HPDE6-E6E7 (cell line): Measurements from ENCODE around the gene IL18R1.

ENCODE experiments used
- DNase-seq: peaks from one replicate; pipeline ENCODE4 v3.0.0; 2011; ENCODE audit warnings: missing footprints; ENCODE audit errors: extremely low spot score

The IL18R1 gene

DNA sequence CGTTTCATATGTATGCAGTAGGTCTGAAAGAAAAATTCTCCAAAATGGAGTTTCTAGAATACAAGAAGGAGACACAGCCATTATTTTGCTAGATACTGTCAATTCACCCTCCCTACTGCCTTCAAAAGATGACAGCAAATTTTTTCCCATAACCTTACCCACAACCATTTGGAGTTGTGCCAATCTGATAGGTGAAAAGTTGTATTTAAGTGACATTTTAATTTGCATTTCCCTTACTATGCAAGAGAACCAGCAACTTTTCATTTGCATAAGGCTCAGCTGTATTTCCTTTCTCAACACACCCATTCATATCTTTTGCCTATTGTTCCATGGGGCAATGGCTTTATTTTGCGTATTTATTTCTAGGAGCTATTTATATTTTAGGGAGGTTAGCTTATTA lies 36.0 kb downstream of the IL18R1 start:
- no peak for DNase-seq

DNA sequence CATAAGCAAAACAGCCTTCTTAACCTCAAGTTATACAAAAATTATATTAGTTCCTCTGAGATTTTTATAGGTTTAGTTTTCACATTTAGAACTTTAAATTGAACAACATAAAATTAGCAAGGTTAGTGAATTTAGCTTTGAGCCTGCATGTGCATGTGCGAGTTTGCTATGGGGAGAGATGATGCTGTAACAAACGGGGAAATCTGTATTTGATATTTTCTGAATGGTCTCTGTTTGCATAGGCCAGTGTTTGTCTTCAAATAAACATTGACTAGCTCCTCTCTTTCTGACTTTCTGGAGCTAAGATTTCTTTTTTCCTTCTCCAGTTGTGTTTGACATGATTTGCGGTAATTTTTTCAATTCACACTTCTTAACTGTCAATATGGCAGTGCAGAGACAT lies 36.5 kb downstream of the IL18R1 start:
- DNase-seq: no peak

DNA sequence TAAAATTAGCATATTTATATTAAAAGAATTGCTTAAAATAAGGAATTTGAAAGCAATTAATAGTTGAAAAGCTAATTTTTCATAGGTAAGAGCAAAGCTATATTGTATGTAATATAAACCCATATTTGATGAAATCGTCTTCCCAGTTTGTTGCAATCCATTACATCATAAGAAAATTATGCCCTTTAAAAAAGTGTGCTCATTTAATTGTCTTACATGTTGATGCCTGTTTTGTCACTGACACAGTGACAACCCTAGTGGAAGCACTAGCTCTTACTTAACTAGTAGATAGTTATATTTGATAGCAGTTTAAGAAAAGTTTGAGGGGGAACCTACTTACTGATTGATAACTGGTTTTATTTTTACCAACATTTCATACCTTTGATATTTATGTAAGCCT lies 37.3 kb downstream of the IL18R1 start:
- DNase-seq: no peak

DNA sequence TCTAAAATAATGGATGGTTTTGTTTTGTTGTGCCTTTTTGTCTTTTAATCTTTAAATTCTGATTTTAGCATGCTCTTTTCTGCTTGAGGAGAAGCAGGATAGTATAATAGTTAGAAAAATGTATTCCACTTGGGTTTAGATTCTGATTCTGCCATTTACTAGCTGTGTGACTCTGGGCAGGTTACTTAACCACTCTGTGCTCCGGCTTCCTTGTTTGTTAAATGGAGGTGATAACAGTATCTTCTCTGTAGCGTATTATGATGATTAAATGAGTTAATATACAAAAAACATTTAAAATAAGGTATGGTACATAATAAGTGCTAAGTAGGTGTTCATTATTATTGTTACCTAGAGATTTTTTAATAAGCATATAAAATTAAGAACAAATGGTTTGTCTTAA lies 40.4 kb downstream of the IL18R1 start:
- no peak for DNase-seq

DNA sequence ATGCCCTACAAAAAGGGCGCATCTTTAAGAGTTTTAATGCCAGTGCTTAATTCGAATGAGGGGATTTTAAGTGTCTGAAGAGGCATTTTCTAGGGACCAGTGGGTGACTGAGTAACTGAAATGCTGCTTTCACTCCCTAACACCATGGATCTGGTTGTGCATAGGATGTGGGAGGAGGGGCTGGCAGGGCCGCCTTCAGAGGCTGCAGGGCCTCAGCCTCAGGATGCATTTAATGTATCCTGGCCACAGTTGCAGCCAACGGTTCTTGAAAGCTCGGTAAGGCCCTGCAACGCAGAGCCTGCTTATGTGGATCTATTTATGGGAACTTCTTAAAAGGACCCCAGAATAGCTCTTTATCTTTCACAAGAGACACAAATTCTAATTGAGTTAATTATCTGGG lies 41.6 kb downstream of the IL18R1 start:
- no peak for DNase-seq

DNA sequence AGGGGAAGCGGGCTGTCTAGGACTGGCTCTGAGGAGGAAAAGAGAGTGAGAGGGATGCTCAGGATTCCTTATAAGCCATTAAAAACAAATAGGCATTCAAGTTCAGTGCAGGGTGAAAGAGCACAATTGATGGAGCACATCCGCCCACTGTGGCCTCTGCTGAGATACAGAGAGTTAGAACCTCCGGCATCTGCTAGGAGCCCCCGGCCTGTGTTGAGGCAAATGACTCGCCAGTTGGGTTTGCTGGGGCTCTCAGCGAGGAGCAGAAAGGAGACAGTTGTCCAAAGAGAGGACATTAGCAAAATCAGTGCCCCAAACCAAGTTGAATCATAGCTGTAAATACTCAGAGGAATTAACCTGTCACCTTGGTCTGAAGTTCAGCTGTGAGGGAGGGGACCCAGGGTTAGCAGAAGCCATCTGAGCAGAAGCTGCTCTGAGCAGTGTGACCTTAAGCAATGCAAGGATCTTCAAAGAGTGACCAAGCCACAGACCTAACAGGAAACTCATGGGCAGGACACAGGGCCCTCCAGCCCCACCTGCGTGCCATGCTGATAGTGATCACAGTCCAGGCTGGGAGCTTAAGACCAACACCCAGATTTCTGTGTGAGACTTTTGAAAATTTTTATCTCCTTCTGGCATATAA lies 44.0 kb downstream of the IL18R1 start:
- DNase-seq: no peak

DNA sequence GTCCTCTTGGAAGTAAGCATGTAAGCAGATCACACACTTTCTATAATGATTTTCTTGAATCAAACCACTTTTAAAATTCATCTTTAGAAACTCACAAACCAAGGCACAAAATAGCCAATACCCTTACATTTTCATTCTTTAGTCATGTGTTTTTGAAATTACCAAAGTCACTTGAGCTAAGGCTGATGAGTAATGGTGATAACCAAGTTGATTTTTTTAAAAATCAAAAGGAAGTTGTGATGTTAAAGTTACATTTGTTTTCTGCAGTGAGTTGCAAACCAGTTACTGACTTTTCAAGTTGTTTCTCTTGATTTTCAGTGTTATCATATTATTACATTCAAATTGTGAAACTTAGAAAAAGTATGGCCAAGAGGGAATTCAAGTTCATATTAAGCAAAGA lies 45.9 kb downstream of the IL18R1 start:
- DNase-seq: no peak

DNA sequence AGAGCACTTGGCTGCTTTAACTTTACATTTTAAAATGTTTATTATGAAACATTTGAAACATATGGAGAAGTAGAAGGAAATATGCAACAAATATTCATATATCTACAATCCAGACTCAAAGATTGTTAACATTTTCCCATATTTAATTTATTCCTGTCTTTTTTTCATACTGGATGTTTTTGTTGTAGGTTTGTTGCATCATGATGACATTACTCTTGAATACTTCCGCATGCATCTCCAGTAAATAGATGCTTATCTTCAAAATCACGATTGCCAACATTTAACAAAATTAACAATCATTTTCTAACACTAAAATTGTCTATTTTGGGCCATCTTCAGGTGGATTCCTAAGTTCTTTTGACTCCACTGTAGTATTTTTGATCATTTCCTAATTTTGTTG lies 46.3 kb downstream of the IL18R1 start:
- DNase-seq: no peak

DNA sequence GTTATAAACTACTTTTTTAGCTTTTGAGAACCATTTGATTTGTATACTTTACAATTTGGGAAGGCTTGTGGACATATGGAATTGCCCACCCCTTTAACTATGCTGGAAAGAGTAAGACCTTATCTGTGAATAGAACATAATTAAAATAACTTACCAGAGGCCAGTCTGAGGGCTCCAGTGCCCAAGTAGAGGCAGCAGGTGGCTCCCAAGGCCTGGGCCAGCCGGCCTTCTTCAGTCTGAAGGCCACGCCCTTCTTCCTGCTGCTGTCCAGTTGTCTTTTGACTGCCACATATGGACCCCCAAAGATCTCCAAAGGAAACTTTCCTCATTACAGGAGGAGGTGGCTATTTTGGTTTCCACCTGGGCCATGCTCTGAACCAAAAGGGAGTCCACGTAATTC lies 55.4 kb downstream of the IL18R1 start:
- no peak for DNase-seq

DNA sequence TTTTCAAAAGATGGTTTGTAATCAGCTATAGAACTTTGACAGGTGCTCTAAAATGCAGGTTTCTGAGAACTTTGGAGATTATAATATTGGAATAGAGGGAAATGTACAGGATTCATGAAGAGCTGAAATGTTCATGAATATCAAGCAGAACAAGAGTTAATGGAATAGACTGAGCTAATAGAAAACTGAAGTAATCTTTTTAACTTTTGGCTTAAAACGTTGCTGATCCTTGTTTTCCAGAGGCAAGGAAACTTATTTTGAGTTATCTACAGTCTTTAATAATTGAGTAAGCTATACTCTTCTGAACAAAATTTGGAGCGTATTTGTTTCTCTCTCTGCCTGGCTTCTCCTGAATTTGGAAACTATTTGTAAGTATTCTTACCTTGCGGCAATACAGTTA lies 56.6 kb downstream of the IL18R1 start:
- no peak for DNase-seq

DNA sequence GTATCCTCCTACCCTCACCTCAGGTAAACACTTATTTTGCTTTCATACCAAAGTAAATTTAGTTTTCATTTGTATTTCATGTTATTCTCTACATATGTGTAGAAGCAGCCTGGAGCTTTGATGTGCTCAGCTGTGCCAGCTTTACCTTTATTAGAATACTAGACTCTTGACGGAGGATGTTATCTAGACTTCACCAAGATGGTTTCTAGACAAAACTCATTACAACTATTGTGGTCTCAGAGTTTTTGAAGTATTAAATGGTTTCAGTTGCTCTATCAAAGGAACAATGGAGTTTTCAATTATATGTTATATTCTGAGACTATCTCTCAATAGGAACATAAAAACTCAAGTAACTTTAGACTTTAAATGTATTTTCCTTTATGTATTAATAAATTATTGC lies 62.4 kb downstream of the IL18R1 start:
- DNase-seq: no peak

DNA sequence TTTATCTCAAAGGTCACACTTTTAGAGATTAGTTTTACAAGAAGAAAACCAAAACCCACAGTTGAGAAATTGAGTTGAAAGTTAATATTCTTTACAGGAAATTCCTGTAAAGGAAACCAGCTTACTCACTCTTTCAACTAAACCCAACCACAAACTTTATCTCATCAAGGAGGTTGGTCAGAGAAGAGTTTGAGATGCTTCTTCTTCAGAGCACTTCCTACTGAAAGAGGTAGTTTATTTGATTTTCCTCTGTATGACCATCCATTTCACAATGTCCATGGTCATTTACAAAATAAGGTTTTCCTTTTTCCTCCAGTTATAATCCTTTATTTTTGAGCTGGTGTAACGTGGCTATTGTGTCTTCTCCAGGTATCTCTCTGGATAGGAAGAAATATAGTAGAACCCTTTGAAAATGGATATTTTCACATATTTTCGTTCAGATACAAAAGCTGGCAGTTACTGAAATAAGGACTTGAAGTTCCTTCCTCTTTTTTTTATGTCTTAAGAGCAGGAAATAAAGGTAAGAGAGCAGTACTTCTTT lies 62.9 kb downstream of the IL18R1 start:
- DNase-seq: no peak

DNA sequence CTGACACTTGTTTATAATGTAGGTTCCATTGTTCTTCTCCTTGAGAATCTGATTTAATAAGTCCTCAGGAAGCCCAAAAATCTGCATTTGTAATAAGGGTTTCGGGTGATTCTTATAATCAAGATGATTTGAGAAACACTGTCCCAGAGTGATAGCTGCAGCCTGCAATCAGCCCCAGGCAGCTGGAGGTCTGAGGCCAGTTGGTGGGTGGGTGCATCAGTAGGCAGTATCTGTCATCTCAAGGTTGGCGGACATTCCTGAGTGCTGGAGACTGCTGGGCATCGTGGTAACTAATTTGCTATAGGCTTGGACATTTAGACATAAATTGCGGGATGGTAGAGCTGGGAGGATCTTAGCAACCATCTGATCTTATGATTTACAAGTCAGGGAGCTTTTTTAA lies 64.7 kb downstream of the IL18R1 start:
- DNase-seq: no peak

DNA sequence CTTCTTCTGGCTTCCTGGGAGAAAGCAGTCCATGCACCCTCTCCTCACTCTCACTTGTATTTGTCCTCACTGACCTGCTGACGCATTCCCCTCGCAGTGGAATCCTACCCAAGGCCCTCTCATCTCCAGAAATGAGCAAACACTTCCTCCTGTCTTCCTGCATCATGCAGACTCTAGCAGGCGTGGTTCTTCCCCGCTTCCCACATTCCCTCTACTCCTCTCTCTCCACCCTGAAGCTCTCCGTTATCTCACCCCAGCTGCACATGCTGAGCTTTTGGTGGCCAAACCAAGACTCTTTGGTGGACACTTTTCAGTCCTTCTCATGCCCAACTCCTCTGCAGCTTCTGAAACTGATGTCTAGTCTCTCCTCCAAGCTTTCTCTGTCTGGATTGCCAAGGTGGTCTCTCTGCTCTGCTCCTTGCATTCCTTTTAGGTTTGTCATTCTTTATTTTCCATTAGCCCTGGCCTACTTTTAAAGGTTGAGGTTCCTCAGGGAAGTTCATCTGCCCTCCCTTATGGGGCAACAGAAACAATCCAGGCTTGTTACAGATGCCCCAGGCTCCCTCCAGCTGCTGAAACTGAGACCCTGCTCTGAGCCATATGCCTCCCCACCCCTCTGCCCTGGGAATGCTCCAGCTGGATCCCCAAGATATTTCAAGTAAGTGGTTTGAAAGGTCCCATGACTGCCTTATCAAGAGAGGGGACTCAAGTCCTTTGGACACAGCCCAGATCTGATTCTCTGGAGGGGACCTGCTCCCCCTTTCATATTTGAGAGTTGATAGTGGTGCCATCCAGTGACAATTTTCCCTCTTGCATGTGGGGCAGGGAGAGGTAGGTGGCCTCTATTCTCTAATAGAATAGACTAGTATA lies 66.5 kb downstream of the IL18R1 start:
- no peak for DNase-seq

DNA sequence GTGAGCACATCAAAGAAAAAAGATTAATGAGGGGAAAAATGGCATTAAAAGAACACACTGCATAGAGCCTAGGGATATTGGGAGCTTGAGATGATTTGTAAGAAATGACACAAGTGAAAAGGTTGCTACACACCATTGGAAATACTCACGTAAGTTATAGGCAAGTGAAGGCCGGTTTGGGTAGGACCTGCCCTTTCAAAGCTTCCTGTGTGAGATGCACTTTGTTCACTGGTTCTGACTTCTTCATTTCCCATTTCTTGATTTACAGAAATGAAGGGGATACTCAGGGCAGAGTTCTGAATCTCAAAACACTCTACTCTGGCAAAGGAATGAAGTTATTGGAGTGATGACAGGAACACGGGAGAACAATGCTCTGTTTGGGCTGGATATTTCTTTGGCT lies 67.3 kb downstream of the IL18R1 start, which contains the start of gene IL18RAP:
Gene IL18RAP (plus strand): TSS at position 251 of the 400 bp plus-strand sequence. CDS start 118 bp downstream, at position 369.
- DNase-seq: no peak

DNA sequence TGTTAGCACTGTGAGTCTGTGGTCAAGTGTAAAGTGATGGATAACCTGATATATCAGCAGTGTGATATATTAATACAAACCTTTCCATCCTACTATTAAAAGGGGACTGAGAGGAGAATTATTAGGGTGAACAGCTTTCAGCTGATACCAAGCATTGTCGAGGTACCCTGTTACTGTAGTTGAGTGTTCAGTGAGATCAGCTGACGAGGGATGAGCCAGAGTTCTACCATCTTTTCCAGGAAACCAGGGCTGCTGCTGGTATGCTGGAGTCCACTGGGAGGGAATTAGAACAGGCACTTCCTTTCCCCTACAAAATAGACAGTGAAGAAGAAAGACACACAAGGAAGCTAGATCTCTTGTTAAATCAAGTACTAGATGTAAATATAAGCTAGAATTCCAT lies 67.8 kb downstream of the IL18R1 start:
- DNase-seq: no peak

DNA sequence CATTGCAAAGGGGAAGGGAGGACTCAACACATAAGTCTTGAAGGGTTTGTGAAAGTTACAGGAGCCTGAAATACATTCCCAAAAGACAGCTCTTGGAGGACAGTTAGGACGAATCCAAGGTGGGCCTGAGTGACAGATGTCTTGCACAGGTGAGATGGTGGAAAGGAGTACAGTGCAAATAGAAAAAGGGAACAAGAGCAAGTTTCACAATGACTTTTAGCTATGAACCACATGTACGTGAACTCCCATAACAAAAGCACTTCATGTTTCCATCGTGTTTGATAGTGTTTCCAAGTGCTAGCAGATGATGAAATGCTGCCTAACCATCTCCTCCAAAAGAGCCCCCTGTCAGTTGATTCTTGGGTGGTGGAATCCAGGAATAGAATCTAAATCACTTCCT lies 69.2 kb downstream of the IL18R1 start:
- DNase-seq: no peak

DNA sequence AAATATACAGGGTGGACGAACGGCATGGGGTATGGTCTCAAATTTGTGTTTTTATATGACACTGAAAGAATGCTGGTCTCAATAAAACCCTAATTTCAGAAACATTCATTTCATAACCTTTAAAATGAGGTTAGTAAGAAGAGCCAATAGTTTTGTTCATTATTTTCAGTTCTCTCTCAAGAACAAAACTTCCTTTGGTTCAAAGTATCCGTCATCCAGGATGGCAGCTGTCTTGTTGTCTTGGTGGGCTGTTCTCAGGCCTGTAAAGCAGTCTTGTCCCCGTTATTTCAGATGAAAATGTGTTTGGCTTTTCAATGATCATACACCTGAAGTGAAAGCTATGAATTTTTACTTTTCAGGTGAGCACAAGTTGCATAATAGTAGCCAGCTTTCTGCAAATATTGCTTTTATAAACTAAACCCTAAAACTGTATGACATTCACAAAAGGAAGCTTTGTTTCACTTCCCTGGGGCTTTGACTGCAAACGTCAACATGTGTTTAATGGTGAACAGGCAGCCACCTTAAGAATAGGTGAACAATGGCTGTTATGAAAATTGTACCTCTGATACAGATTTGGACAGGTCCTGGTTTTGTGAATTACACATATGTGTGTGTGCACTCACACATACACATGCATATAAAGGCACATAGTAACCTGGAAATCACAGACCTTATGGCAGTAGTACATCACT lies 70.0 kb downstream of the IL18R1 start:
- DNase-seq: no peak

DNA sequence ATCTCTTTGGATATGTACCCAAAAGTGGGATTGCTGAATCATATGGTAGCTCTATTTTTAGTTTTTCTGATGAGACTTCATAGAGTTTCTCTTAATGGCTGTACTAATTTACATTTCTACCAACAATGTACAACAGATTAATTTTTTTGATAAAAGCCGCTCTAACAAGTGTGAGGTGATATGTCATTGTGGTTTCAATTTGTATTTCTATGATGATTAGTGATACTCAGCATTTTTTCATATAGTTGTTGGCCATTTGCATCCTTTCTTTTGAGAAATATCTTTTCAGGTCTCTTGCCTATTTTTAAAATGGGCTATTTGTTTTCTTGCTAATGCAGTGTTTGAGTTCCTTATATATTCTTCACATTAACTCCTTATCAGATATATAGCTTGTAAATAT lies 71.7 kb downstream of the IL18R1 start:
- DNase-seq: no peak

DNA sequence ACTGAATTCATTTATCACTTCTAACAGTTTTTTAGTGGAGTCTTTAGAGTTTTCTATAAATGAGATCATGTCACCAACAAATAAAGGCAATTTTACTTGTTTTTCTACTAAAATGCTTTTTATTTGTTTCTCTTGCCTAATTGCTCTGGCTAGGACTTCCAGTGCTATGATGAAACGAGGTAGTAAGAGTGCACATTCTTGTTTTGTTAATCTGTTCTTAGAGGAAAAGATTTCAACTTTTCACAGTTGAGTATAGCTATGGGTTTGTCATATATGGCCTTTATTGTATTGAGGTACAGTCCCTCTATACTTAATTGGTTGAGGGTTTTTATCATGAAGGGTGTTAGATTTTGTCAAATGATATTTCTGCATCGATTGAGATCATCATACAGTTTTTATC lies 73.0 kb downstream of the IL18R1 start:
- DNase-seq: no peak

DNA sequence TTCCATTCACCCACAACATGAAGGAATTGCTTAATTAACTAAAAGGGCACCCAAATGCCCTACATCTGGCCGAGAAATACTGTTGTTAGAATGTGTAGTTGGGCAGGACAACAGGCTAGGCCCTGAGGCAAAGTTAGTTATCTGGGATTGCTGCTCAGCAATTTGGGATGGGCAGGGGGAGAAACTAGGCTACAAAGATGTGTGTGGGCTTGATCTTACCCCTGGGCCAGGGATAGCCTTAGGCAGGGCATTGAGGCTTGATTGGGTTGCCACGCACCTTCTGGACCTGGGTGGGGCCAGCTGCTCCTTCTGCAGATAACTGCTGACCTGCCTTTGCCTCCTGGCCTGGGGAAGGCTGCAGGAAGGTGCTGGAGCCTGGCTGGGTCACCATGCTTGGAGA lies 76.8 kb downstream of the IL18R1 start:
- no peak for DNase-seq

DNA sequence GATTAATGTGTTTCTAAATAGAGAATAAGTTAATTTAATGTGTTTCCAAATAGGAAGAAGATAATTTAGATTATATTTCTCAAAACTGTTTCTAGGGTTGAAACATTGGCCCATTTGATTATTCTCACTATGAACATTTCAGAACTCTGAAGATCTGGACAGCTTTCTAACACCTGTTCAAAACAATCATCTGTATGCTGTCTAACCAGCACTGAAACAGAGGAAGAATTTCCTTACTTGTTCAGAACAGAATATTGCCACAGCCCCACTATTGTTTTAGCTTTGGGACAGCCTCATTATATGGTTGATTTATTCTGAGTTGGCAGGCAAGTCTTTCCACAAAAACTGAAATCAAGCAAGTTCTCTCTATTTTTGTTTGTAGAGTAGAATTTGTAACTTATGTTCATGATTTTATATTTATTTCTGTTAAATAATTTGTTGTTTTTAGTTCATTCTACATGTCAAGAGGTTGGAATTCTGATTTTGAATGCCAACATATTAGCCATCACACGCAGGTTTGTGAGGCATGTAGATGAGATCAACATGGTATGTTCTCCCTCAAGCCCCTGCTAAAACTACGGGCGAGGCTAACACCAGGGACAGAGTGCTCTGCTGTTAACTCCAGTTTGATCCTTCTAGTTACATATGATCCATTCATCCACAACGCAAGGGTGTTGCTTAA lies 78.5 kb downstream of the IL18R1 start:
- no peak for DNase-seq
